A673 (cell line): ENCODE results near the gene PRM2. TPM values are rescaled to one million over a fixed set of nuclear protein-coding genes. Genes with fewer than 3 reads are reported as not detected.

Experiments
- BruUV-seq: library from RNA; stranded (reverse); fragments of 400-500 nt; replicated peaks from 2 replicates; lab custom pipeline; 2021; lab: Mats Ljungman, UMichigan
- CTCF ChIA-PET: fragments of 300-600 bp; sonication (Branson Sonifier 250); formaldehyde crosslinking; loops from one replicate; lab custom pipeline; 2022; ENCODE audit warnings: antibody characterized with exemption; lab: Charles Lee
- POLR2A ChIA-PET: fragments of 300-600 bp; sonication (Branson Sonifier 250); formaldehyde crosslinking; loops from one replicate; lab custom pipeline; 2022; ENCODE audit warnings: antibody characterized with exemption; ENCODE audit not compliant: low non-redundant PET; lab: Charles Lee
- DNase-seq: peaks from one replicate; pipeline ENCODE4 v3.0.0-alpha.2; 2015; ENCODE audit warnings: low spot score
- H3K27ac ChIP-seq: fragments of 200-600 bp; sonication (generic); 2 replicates; pipeline ENCODE4 v1.5.1; 2016; ENCODE audit warnings: mixed run types, low read depth, mild to moderate bottlenecking, mixed read lengths, antibody characterized with exemption, low read length; ENCODE audit not compliant: poor library complexity, severe bottlenecking
- H3K27me3 ChIP-seq: fragments of 200-600 bp; sonication (generic); replicated peaks from 2 replicates; pipeline ENCODE4 v1.6.1; 2017; ENCODE audit warnings: mixed run types, low read depth, mild to moderate bottlenecking, mixed read lengths, antibody characterized with exemption, low read length; ENCODE audit not compliant: insufficient read depth, poor library complexity
- H3K36me3 ChIP-seq: fragments of 200-600 bp; sonication (generic); 2 replicates; pipeline ENCODE4 v1.6.1; 2016; ENCODE audit warnings: mixed run types, mild to moderate bottlenecking, mixed read lengths, antibody characterized with exemption, low read length; ENCODE audit not compliant: insufficient read depth, poor library complexity, severe bottlenecking
- H3K4me1 ChIP-seq: fragments of 200-600 bp; sonication (generic); 2 replicates; pipeline ENCODE4 v1.6.1; 2017; ENCODE audit warnings: mixed run types, mild to moderate bottlenecking, mixed read lengths, antibody characterized with exemption, low read length; ENCODE audit not compliant: insufficient read depth, poor library complexity, severe bottlenecking
- H3K4me3 ChIP-seq: fragments of 200-600 bp; sonication (generic); 2 replicates; pipeline ENCODE4 v1.5.1; 2016; ENCODE audit warnings: low read depth, mixed run types, mild to moderate bottlenecking, mixed read lengths, low read length; ENCODE audit not compliant: poor library complexity, severe bottlenecking
- H3K9me3 ChIP-seq: fragments of 200-600 bp; sonication (generic); 2 replicates; pipeline ENCODE4 v1.6.1; 2016; ENCODE audit warnings: mixed run types, low read depth, mild to moderate bottlenecking, mixed read lengths, antibody characterized with exemption, low read length; ENCODE audit not compliant: poor library complexity, severe bottlenecking
- CTCF ChIP-seq: fragments of 300-800, 200-600 bp; sonication (generic); conservative IDR thresholded peaks from 2 replicates; pipeline ENCODE4 v1.5.1; 2017; ENCODE audit warnings: low read depth, mild to moderate bottlenecking, antibody characterized with exemption, low read length, moderate library complexity, mixed read lengths
- EZH2 ChIP-seq: fragments of 200-600 bp; sonication (generic); IDR thresholded peaks from 2 replicates; pipeline ENCODE4 v1.6.1; 2017; ENCODE audit warnings: borderline replicate concordance, low read depth, mild to moderate bottlenecking, mixed read lengths, antibody characterized with exemption, low read length; ENCODE audit not compliant: poor library complexity, severe bottlenecking
- intact Hi-C: fragments of 100-400 bp; cut with micrococcal nuclease; formaldehyde crosslinking; loops from one replicate; pipeline ENCODE4 v1.10.0; 2022; ENCODE audit not compliant: unreplicated experiment
- total RNA-seq: library from RNA; stranded (reverse); gene quantifications from 2 replicates; pipeline ENCODE4 v1.2.3, GENCODE V29; 2021

PRM2 gene
- total RNA-seq, 1 experiment from 2014 or later: not detected

DNA sequence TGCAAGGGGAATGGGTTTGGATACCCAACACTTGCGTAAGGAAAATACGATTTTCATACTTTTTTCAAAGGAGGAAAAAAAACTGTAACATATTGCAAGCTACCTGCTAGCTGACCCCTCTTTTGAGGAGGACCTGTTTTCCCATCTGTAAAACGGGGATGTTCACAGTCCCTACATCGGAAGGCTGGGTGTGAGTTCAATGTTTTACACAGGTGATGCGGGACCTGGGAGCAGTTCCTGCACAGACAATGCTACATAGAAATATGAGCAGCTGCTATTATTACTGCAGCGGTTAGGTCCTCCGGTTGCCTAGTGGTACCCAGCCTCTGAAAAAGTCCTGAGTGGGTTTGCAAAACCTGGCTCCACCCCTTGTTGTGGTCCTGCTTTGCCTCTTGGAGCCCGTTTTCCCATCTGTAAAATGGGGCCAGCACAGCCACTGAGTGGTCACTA, 23.8 kb downstream of the PRM2 start:
- no peaks in the 10 kb centered on the region for H3K9me3 ChIP-seq
- peaks cover 16% of the 10 kb centered on the region for H3K27me3 ChIP-seq
- BruUV-seq: no TSS peak
- CTCF ChIA-PET: interaction anchor here (0.6 kb wide), 1 partner anchor 293 kb away, joined by 5 read pairs; no protein-coding TSS in a partner anchor
- POLR2A ChIA-PET: no interaction called here
- TF ChIP-seq CTCF: no peak
- H3K27ac ChIP-seq: no peak overlapping the region
- H3K4me1 ChIP-seq: peaks cover 14% of the 10 kb centered on the region
- no peaks in the 10 kb centered on the region for H3K36me3 ChIP-seq
- no peak for DNase-seq
- H3K4me3 ChIP-seq: no peak overlapping the region
- intact Hi-C loops: no loop called here

DNA sequence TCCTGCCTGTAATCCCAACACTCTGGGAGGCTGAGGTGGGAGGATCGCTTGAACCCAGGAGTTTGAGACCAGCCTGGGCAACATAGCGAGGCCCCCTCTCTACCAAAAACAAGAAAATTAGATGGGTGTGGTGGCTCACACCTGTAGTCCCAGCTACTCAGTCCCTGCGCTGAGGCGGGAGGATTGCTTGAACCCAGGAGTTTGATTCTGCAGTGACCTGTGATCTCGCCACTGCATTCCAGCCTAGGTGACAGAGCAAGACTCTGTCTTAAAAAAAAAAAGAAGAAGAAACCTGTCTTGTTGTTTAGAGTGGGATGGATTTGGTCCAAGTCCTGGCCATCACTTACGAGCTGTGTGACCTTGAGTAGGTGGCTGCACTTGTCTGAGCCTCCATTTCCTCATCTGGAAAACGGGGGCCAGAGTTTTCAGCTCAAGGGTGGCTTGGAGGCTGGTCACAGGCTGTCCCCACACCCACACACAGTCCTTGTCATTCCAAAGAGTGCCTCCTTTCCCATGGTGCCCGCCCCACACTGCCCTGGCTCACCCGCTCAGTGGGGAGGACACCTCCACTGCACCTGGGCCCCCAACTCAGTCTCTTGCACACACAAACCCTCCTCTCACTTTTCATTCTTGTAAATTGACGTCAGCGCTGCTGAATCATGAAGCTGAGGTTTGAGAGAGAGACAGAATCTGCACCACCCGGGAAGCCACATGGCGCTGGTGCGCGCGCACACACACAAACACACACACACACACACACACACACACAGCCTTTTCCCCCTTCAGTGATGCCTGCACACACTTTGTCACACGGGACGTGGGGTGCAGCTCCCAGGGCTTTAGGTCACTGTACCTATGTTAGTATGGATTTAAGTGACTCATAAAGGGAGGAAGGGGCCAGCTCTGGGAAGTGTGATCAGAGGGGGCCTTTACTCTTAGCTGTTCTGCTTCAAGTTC, 24.5 kb downstream of the PRM2 start:
- H3K27me3 ChIP-seq: peaks cover 16% of the 10 kb centered on the region
- POLR2A ChIA-PET: no interaction called here
- no peak overlapping the region for H3K4me3 ChIP-seq
- H3K9me3 ChIP-seq: no peaks in the 10 kb centered on the region
- BruUV-seq: no TSS peak
- TF ChIP-seq EZH2: no peak
- no peak for TF ChIP-seq CTCF
- no peak for DNase-seq
- intact Hi-C loops: no loop called here
- CTCF ChIA-PET: interaction anchor here (0.5 kb wide), 1 partner anchor 126 kb away, joined by 3 read pairs; no protein-coding TSS in a partner anchor
- peaks cover 10% of the 10 kb centered on the region for H3K4me1 ChIP-seq
- H3K36me3 ChIP-seq: no peaks in the 10 kb centered on the region
- no peak overlapping the region for H3K27ac ChIP-seq

GRCh38 chr16:11250786-11251524, 25.3 kb downstream of the PRM2 start:
- no peak for DNase-seq
- intact Hi-C loops: no loop called here
- H3K9me3 ChIP-seq: no peaks in the 10 kb centered on the region
- H3K36me3 ChIP-seq: no peaks in the 10 kb centered on the region
- ChIA-PET POLR2A (no interaction called here), CTCF (interaction anchor here (0.5 kb wide), 1 partner anchor 127 kb away, joined by 3 read pairs; no protein-coding TSS in a partner anchor)
- no peak overlapping the region for H3K4me3 ChIP-seq
- peaks cover 9% of the 10 kb centered on the region for H3K4me1 ChIP-seq
- TF ChIP-seq EZH2: no peak
- TF ChIP-seq CTCF: no peak
- no peak overlapping the region for H3K27ac ChIP-seq
- no TSS peak for BruUV-seq
- peaks cover 16% of the 10 kb centered on the region for H3K27me3 ChIP-seq
